HG03520 (cell line): ENCODE measurements around the gene ARHGAP20.

ENCODE experiments used
- ATAC-seq: cut with Tn5 transposase; IDR thresholded peaks from one replicate; pipeline ENCODE4 v1.9.1; 2021; ENCODE audit warnings: mild to moderate bottlenecking, moderate library complexity; ENCODE audit not compliant: unreplicated experiment

Gene ARHGAP20

GRCh38 chr11:110711776-110712658, at the start of gene ARHGAP20:
Gene ARHGAP20 (minus strand): TSS chr11:110712437. CDS start chr11:110712231, 206 bp downstream.
- peak; percentile 77 for ATAC-seq

GRCh38 chr11:110761991-110762390, 49.8 kb upstream of the ARHGAP20 start:
- no peak for ATAC-seq

GRCh38 chr11:110761131-110761530, 48.9 kb upstream of the ARHGAP20 start:
- no peak for ATAC-seq

- ATAC-seq, result no peak
These were observed 47.7 kb upstream of the ARHGAP20 start for GRCh38 chr11:110759972-110760381.

- ATAC-seq, result no peak
These were observed 45.9 kb upstream of the ARHGAP20 start for GRCh38 chr11:110757962-110758755.

- no peak for ATAC-seq
These were observed 44.8 kb upstream of the ARHGAP20 start for GRCh38 chr11:110757066-110757465.

- ATAC-seq, result no peak
These were observed 43.7 kb upstream of the ARHGAP20 start for GRCh38 chr11:110755941-110756340.

- no peak for ATAC-seq
These were observed 40.7 kb upstream of the ARHGAP20 start for GRCh38 chr11:110752890-110753289.

- no peak for ATAC-seq
These were observed 37.9 kb upstream of the ARHGAP20 start for GRCh38 chr11:110750100-110750499.

GRCh38 chr11:110747531-110747930, 35.3 kb upstream of the ARHGAP20 start:
- no peak for ATAC-seq

GRCh38 chr11:110738641-110739040, 26.4 kb upstream of the ARHGAP20 start:
- no peak for ATAC-seq

GRCh38 chr11:110737593-110737992, 25.4 kb upstream of the ARHGAP20 start:
- ATAC-seq, result no peak

GRCh38 chr11:110736171-110736553, 23.9 kb upstream of the ARHGAP20 start:
- ATAC-seq, result no peak

GRCh38 chr11:110735455-110736170, 23.4 kb upstream of the ARHGAP20 start:
- no peak for ATAC-seq

GRCh38 chr11:110734790-110735189, 22.6 kb upstream of the ARHGAP20 start:
- ATAC-seq, result no peak

- ATAC-seq, result no peak
These were observed 18.5 kb upstream of the ARHGAP20 start for GRCh38 chr11:110730773-110731172.

- ATAC-seq, result no peak
These were observed 16.6 kb upstream of the ARHGAP20 start for GRCh38 chr11:110728883-110729282.

GRCh38 chr11:110728476-110728875, 16.2 kb upstream of the ARHGAP20 start:
- ATAC-seq, result no peak

- ATAC-seq, result no peak
These were observed 12.1 kb upstream of the ARHGAP20 start for GRCh38 chr11:110724358-110724757.

GRCh38 chr11:110720431-110721275, 8.4 kb upstream of the ARHGAP20 start:
- no peak for ATAC-seq
